CD4-positive, alpha-beta T cell treated with Interleukin-10 for 1 hour (primary cell): ENCODE measurements around the gene C16orf74.

Experiments
- DNase-seq: peaks from one replicate; pipeline ENCODE4 v3.0.0-alpha.2; 2020

The C16orf74 gene

GRCh38 chr16:85716022-85716679 lies 34.7 kb downstream of the C16orf74 start:
- no peak for DNase-seq

- no peak for DNase-seq
These were observed 35.5 kb downstream of the C16orf74 start for GRCh38 chr16:85715169-85716021.

- no peak for DNase-seq
These were observed 38.1 kb downstream of the C16orf74 start for GRCh38 chr16:85712801-85713200.

- no peak for DNase-seq
These were observed 38.8 kb downstream of the C16orf74 start for GRCh38 chr16:85711982-85712587.

- DNase-seq: no peak
These were observed 40.2 kb downstream of the C16orf74 start for GRCh38 chr16:85710732-85711131.

- DNase-seq: no peak
These were observed 40.9 kb downstream of the C16orf74 start for GRCh38 chr16:85709766-85710585.

- no peak for DNase-seq
These were observed 42.6 kb downstream of the C16orf74 start for GRCh38 chr16:85708338-85708737.

- DNase-seq: no peak
These were observed 43.3 kb downstream of the C16orf74 start for GRCh38 chr16:85707528-85708095.

- DNase-seq: no peak
These were observed 44.4 kb downstream of the C16orf74 start for GRCh38 chr16:85706449-85707034.

GRCh38 chr16:85704900-85705846 lies 45.7 kb downstream of the C16orf74 start:
- DNase-seq: no peak

GRCh38 chr16:85704011-85704410 lies 46.9 kb downstream of the C16orf74 start:
- DNase-seq: no peak

GRCh38 chr16:85699628-85700027 lies 51.3 kb downstream of the C16orf74 start:
- DNase-seq: no peak

- no peak for DNase-seq
These were observed 51.8 kb downstream of the C16orf74 start for GRCh38 chr16:85698935-85699558.

GRCh38 chr16:85698459-85698891 lies 52.4 kb downstream of the C16orf74 start:
- no peak for DNase-seq

GRCh38 chr16:85697431-85697830 lies 53.5 kb downstream of the C16orf74 start:
- DNase-seq: no peak

GRCh38 chr16:85696781-85697180 lies 54.1 kb downstream of the C16orf74 start:
- DNase-seq: no peak

GRCh38 chr16:85695196-85696128 lies 55.4 kb downstream of the C16orf74 start:
- no peak for DNase-seq

GRCh38 chr16:85690469-85691064 lies 60.3 kb downstream of the C16orf74 start:
- no peak for DNase-seq

- DNase-seq: no peak
These were observed 61.0 kb downstream of the C16orf74 start for GRCh38 chr16:85689950-85690320.
